HG03196 (cell line): Measurements from ENCODE around the gene FSTL3.
"Not testable (repeated sequence)": the region's sequence is repeated elsewhere in the genome, so short reads cannot be mapped to it uniquely, and the experiment has no call there.

Experiments used
- ATAC-seq: cut with Tn5 transposase; IDR thresholded peaks from one replicate; pipeline ENCODE4 v1.9.1; 2021; ENCODE audit not compliant: unreplicated experiment

Gene FSTL3

DNA sequence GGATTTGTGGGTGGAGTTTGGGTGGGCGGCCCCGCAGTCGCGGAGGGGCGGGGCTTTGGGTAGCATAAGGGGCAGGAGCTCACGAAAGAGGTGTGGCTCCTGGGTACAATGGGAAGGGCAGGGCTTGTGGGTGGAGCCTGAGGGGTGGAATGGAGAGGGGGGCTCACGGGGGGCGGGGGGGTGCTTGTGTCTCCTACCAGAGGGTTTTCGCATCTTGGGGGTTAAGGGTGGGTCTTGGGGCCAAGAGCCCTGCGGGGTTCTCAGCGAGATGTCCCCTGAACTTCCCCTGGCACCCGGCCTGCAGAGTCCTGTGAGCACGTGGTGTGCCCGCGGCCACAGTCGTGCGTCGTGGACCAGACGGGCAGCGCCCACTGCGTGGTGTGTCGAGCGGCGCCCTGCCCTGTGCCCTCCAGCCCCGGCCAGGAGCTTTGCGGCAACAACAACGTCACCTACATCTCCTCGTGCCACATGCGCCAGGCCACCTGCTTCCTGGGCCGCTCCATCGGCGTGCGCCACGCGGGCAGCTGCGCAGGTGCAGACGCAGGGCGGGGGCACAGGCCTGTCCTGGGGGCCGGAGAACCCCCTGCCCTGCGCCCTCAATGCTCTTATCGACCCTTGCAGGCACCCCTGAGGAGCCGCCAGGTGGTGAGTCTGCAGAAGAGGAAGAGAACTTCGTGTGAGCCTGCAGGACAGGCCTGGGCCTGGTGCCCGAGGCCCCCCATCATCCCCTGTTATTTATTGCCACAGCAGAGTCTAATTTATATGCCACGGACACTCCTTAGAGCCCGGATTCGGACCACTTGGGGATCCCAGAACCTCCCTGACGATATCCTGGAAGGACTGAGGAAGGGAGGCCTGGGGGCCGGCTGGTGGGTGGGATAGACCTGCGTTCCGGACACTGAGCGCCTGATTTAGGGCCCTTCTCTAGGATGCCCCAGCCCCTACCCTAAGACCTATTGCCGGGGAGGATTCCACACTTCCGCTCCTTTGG is 5.1 kb downstream of the FSTL3 start:
- ATAC-seq: no peak

DNA sequence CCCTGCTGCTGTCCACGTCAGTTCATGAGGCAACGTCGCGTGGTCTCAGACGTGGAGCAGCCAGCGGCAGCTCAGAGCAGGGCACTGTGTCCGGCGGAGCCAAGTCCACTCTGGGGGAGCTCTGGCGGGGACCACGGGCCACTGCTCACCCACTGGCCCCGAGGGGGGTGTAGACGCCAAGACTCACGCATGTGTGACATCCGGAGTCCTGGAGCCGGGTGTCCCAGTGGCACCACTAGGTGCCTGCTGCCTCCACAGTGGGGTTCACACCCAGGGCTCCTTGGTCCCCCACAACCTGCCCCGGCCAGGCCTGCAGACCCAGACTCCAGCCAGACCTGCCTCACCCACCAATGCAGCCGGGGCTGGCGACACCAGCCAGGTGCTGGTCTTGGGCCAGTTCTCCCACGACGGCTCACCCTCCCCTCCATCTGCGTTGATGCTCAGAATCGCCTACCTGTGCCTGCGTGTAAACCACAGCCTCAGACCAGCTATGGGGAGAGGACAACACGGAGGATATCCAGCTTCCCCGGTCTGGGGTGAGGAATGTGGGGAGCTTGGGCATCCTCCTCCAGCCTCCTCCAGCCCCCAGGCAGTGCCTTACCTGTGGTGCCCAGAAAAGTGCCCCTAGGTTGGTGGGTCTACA is 6.6 kb downstream of the FSTL3 start:
- no peak for ATAC-seq

DNA sequence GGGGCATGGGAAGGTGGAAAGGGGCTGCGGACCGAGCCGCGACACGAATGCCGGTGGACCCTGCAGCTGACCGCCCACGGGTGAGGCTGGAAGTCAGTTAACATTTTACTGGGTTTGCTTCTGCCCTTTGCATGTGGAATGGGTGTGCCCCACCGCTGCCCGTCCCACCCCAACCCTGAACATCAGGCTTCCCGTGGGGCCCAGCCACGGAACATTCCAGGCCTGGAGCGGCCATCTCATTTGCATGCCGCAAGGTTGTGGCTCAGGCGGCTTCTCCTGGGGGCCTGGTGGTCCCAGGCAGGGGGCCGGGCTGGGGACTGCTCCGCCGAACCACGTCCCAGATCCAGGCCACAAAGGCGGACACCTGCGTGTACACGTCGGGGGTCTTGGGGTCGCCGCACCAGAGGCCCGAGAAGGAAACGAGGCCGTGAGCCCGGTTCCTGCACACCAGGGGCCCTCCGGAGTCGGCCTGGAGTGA is 9.3 kb downstream of the FSTL3 start:
- ATAC-seq: no peak

DNA sequence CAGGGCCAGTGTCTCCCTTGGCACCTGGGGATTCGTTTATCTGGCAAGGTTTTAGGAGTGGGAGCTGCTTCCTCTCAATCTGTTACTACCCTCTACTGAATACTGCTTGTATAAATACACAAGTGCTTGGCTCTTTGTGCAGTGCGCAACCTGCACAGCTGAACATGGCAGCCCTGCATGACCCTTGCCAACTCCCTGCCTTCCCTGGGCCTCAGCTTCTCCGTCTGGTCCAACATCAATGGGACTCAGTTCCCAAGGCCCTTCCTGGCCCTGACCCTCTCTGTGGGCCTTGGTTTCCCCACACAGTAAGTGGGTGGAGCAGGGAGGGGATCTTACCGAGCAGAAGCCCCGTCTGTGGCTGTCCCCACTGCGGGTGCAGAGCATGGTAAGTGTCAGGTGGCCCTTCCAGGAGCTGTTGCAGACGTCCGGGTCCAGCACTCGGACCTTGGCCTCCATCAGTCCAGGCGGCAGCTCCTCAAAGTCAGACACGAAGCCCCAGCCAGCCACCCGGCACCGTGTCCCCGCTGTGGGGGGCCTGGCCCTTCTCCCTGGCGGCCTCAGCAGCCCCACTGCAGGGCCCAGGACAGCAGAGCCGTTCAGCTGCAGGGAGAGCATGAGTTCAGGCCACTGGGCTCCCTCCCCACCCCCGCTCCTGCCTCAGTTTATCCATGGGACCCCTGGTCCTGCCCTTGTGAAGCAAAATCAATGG is 10.6 kb downstream of the FSTL3 start:
- ATAC-seq: no peak

DNA sequence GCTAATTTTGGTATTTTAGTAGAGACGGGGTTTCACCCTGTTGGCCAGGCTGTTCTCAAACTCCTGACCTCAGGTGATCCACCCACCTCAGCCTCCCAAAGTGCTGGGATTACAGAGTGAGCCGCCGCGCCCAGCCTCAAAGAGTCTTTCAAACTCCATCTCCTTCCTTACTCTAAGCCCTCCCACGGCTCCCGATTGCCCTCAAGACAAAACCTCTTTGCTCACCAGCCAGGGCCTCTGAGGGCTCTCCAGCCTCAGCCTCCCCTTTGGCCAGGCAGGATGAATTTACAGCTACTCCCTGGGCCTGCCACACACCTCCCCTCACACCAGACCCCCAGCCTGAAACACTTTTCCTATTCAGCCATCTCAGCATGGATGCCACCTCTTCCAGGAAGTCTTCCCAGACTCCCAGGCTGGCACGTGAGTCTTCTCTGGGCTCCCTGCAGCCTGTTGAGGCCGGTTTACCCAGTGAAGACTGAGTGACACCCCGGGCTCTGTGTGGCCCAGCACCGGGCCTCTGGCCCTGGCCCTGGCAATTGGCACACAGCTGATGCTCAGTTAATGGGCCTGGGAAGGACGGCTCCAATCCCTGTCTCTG is 11.5 kb downstream of the FSTL3 start:
- no peak for ATAC-seq

DNA sequence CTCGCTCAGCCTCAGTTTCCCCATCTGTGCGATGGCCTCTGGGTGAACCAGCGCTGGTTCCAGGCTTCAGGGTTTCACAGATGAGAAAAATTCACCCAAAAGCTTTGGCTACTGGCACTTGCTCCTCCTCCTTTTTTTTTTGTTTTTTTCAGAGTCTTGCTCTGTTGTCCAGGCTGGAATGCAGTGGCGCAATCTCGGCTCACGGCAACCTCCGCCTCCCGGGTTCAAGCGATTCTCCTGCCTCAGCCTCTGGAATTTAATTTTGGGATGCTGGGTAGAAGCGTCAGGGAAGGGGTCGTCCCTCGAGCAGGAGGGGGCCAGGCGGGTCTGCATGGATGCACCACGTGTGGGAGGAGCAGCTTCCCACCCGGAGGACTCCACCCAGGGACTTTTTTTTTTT is 12.0 kb downstream of the FSTL3 start:
- no peak for ATAC-seq

DNA sequence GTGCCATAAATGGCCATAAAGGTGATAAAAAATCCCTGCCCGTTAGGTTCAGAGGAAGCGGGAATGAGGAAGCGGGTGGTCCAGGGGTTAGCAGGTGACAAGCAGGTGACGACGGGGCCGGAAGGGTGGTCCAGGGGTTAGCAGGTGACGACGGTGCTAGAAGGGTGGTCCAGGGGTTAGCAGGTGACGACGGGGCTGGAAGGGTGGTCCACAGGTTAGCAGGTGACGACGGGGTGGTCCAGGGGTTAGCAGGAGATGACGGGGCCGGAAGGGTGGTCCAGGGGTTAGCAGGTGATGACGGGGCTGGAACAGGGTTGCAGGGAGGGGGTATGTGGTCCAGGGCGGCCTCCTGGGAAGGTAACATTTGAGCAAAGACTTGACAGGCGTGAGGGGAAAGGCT is 12.8 kb downstream of the FSTL3 start:
- ATAC-seq: no peak

DNA sequence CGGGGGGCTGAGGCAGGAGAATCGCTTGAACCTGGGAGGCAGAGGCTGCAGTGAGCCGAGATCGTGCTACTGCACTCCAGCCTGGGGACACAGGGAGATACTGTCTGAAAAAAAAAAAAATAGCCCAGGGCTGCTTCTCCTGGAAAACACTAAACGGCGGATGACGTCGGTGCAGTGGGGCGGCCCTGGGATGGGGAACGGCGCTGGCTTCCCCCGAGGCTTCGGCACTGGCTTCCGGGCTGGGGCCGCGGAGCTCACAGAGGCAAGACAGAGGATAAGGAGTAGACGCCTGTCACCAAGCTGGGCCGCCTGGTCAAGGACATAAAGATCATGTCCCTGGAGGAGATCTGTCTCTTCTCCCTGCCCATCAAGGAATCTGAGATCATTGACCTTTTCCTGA is 14.0 kb downstream of the FSTL3 start:
- ATAC-seq: no peak

DNA sequence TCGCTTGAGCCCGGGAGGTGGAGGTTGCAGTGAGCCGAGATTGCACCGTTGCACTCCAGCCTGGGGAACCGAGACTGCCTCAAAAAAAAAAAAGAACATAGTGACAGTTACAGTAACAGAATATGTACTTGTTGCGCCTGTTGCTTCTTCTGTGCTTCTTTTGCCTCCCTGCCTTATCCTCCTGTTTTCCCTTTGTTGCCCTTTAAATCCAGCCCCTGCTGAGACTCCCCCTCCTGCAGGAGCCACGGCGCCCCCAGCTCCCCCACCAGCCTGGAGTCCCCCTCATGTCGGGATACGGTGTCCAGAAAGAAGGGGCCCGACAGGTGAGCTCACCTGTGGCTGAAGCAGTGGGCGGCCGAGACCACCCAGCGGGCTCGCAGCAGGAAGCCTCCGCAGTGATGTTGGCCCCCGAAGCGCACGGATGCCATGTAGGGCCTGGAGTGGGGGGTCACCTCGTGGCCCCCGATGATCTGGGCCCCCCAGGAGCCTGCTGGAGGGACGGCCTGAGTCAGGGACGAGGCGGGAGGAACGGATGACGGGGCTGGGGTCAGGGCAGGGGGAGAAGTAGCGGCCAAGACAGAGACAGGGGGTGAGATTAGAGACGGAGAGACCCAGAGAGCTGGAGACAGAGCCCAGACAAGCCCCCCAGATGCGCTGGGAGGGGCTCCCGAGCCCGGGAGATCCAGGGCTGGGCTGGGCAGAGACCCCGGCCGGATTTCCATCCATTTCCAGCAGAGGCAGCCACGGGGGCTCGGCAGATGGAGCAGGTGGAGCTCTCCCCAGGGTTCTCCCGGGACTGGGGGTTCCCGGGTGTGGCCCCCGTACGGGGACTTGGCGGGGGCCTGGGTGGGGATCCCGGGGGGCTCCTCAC is 18.5 kb downstream of the FSTL3 start:
- no peak for ATAC-seq

DNA sequence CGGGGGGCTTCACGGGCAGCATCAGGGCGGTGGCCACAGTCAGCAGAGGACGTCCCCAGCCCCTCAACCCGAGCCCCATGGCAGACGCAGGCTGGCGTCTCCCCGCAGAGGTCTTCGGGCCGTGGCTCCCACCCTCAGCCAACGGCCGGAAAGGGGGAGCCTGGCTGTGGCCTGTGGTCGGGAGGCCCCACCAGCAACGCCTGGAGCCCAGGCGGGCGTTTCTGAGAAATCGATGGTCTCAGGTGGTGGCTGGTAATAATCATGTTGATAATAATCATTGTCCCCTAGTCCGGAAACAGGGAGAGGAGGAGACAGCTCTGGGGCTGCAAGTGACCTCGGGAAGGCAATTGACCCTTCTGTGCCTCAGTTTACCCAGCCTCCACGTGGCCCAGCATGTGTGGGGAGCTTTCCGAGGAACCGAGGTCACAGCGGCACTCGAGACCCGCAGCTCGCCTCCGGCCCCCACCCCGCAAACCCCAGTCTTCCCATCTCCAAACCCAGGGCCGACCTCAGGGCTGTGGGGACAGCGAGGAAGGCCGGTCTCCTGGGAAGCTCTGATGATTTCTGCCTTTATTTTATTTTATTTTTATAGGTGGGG is 19.3 kb downstream of the FSTL3 start, which contains the start of gene PRSS57:
TSS of gene PRSS57 (minus strand) at position 101 of the 598 bp plus-strand sequence. CDS start at position 79, 22 bp downstream.
- no peak for ATAC-seq

DNA sequence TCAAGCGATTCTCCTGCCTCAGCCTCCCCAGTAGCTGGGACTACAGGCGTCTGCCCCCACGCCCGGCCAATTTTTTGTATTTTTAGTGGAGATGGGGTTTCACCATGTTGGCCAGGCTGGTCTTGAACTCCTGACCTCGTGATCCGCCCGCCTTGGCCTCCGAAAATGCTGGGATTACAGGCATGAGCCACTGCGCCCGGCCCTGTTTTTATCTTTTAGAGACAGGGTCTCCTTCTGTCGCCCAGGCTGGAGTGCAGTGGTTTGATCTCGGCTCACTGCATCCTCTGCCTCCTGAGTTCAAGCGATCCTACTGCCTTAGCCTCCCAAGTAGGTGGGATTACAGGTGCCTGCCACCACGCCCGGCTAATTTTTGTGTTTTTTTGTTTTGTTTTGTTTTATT is 22.3 kb downstream of the FSTL3 start:
- ATAC-seq: not testable (repeated sequence)

DNA sequence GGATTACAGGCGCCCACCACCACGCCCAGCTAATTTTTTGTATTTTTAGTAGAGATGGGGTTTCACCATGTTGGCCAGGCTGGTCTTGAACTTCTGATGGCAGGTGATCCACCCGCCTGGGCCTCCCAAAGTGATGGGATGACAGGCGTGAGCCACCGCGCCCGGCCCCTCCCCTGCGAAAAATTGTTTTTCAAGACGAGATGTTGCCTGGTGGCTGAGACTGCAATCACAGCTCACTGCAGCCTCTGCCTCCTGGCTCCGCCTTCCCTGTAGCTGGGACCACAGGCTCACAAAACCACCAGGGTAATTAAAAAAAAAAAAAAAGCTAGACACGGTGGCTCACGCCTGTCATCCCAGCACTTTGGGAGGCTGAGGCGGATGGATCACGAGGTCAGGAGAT is 23.7 kb downstream of the FSTL3 start:
- ATAC-seq: not testable (repeated sequence)

DNA sequence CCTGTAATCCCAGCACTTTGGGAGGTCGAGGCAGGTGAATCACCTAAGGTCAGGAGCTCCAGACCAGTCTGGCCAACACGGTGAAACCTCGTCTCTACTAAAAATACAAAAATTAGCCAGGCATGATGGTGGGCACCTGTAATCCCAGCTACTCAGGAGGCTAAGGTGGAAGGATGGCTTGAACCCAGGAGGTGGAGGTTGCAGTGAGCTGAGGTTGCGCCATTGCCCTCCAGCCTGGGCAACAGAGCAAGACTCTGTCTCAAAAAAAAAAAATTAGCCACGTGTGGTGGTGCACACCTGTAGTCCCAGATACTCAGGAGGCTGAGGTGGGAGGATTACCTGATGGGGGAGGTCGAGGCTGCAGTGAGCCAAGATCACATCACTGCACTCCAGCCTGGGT is 26.7 kb downstream of the FSTL3 start:
- not testable (repeated sequence) for ATAC-seq

DNA sequence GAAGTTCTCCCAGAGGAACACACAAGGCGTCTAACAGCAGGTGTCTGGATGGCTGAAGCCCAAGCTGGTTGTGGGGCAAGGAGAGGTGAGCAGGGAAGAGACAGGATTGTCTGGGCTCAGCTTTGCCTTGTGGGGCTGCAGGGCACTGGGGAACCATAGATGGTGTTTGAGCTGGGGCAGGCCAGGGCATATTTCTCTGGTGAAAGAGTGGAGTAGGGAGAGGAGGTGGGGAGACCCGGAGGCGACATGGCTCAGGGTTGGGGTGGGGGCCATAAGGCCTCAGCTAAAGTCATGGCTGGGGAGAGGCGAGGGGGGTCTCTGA is 27.1 kb downstream of the FSTL3 start:
- no peak for ATAC-seq

DNA sequence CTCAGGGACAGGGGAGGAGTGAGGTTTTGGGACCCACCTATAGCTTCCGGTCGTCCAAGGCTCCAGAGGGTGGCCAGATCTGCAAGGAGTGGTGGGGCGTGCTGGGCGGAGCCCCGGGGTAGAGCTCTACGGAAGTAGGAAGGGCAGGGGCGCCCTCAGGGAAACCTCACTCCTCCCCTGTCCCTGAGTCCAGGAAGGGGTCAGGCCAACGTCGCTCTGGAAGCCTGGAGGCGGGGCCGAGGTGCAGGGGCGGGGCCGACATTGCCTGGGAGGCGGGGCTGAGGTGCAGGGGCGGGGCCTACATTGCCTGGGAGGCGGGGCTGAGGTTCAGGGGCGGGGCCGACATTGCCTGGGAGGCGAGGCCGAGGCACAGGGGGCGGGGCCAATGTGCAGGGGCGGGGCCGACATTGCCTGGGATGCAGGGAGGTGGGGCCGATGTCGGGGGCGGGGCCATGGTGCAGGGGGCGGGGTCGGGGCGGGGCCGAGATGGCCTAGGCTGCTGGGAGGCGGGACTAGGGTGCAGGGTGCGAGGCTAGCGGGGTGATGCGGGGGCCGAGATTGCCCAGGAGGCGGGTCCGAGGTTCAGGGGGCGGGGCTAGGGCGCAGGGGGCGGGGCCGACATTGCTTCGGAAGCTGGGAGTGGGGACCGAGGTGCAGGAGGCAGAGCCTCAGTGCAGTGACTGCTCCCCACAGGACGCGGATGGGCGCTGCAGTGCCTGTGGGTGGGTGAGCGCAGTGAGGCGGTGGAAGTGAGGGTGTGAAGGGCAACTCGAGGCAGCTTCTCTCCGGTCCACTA is 27.7 kb downstream of the FSTL3 start:
- no peak for ATAC-seq

DNA sequence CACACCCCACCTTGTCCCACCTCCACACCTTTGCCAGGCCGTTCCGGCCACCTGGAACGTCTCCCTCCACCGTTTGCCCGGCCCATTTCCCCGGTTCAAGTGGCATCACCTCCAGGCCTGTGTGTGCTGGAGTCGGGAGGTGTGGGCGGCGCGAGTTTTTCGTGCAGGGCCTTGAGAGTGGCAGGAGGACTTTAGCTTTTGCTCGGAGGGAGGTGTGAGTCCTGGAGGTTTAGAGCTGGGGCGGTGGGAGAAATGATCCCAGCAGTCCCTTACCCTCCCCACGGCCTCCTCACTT is 28.2 kb downstream of the FSTL3 start:
- ATAC-seq: no peak

DNA sequence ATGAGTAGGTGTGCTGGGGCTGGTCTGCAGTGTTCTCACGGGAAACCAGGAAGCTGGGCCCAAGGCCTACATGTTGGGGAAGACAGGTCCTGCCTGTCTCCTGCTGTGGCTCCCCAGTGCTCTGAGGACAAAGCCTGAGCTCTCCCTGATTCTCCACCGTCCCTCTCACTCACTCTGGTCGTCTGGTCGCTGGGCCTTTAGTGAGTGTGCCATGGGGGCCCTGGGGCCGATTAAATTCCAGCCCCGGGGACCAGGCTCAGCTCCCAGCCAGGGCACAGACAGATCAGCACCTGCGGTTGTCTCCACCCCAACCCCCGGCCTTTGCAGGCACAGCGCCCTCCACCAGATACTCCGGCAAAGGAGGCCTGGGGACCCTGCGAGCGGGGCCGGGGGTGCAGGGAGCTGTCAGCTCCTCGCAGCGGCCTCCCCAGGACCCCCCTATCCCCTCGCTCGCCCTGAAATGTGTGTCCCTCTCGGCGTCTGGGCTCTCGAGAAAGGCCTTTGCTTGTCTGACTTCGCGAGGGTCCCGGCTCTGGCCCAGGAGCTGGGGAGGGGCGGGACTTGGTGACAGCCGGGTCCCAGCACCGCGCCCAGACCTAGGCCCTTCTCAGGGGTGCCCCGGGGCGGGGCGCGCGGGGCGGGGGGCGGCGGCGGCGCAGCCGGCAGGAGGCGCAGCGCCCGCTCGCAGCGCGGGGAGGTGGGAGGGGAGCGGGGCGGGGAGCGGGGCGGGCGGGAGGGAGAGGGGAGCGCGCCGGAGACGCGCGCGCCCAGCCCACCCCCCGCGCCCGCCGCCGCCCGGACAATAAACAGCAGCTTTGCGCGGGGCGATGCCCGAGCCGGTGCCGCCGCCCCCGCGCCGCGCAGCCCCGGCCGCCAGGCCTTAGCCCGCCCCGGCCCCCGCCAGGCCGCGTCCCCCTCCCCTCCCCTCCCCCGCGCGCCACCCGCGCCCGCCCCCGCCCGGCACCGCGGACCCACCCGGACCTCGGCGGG is 32.3 kb downstream of the FSTL3 start, which contains the start of gene PALM:
TSS of gene PALM (plus strand) at position 782 of the 990 bp plus-strand sequence. CDS start 212 bp downstream, outside the sequence.
- ATAC-seq: no peak
